Natural killer cell (primary cell): Measurements from ENCODE around the gene SND1. TPM values are rescaled to one million over a fixed set of nuclear protein-coding genes. Genes with fewer than 3 reads are reported as not detected.

Experiments used
- ATAC-seq, 3 donors: fragments of 150-1000 bp in 2 of 3; fragments of 200-7000 bp in 1 of 3; cut with Tn5 transposase; 1 replicate in 1 of 3; 2 replicates in 2 of 3; pipeline ENCODE4 v1.10.0; 2021; ENCODE audit warnings: mild to moderate bottlenecking in 2 of 3, moderate library complexity in 2 of 3
- DNase-seq, 2 donors: peaks; one replicate each; pipeline versions ENCODE4 v3.0.0 to v3.0.0-alpha.2; 2013 to 2021; ENCODE audit warnings: mixed read lengths in 1 of 2
- H3K27ac ChIP-seq: one replicate; pipeline ENCODE4 v1.5.1; 2013; ENCODE audit warnings: mild to moderate bottlenecking, low read length
- H3K27me3 ChIP-seq: one replicate; pipeline ENCODE4 v1.6.1; 2013; ENCODE audit warnings: low read length; ENCODE audit not compliant: control insufficient read depth, insufficient read depth
- H3K36me3 ChIP-seq: one replicate; pipeline ENCODE4 v1.6.1; 2013; ENCODE audit warnings: low read length; ENCODE audit not compliant: control insufficient read depth, insufficient read depth
- H3K4me1 ChIP-seq: one replicate; pipeline ENCODE4 v1.6.1; 2013; ENCODE audit warnings: low read length; ENCODE audit not compliant: control insufficient read depth, insufficient read depth
- H3K4me3 ChIP-seq: one replicate; pipeline ENCODE4 v1.5.1; 2013; ENCODE audit warnings: low read length
- H3K9me3 ChIP-seq: one replicate; pipeline ENCODE4 v1.6.1; 2013; ENCODE audit warnings: low read length; ENCODE audit not compliant: control insufficient read depth, insufficient read depth
- H3K27ac Mint-ChIP-seq, 2 donors: one replicate each; pipeline ENCODE4 v1.8.0; 2022; ENCODE audit warnings: mild to moderate bottlenecking in 2 of 2, mixed read lengths in 2 of 2, moderate library complexity in 1 of 2
- H3K27me3 Mint-ChIP-seq, 2 donors: one replicate each; pipeline ENCODE4 v1.8.0; 2022; ENCODE audit warnings: low read depth in 2 of 2, mixed read lengths in 2 of 2
- H3K36me3 Mint-ChIP-seq: one replicate; pipeline ENCODE4 v1.8.0; 2022; ENCODE audit warnings: mixed read lengths
- H3K4me1 Mint-ChIP-seq, 2 donors: one replicate each; pipeline ENCODE4 v1.8.0; 2022; ENCODE audit warnings: mixed read lengths in 2 of 2
- H3K4me3 Mint-ChIP-seq: one replicate; pipeline ENCODE4 v1.8.0; 2022; ENCODE audit warnings: mild to moderate bottlenecking, moderate library complexity, mixed read lengths
- H3K9me3 Mint-ChIP-seq, 2 donors: one replicate each; pipeline ENCODE4 v1.8.0; 2022; ENCODE audit warnings: mixed read lengths in 2 of 2
- CTCF ChIP-seq: fragments of 200-600 bp; IDR thresholded peaks from one replicate; pipeline ENCODE4 v1.8.0; 2022; ENCODE audit warnings: antibody characterized with exemption
- WGBS: methylation state at CpG from one replicate; pipeline ENCODE4 v1.1.7; 2013; ENCODE audit warnings: missing lambda C conversion rate; ENCODE audit not compliant: insufficient coverage; 5-methylcytosine and 5-hydroxymethylcytosine counted together
- intact Hi-C: fragments of 100-400 bp; cut with micrococcal nuclease; formaldehyde crosslinking; loops from one replicate; pipeline ENCODE4 v1.14.2; 2022
- total RNA-seq, 4 donors: library from RNA; stranded (reverse); fragments of 120-200 nt in 1 of 4; gene quantifications; one replicate each; pipeline versions ENCODE4 v1.2.3 to v1.2.4, GENCODE V29; 2013 to 2022

Gene SND1
- total RNA-seq, 3 donors from 2014 or later (not counting 1 experiment from before 2014, with no cell fraction given), result 149 to 188 (median 149) TPM

GRCh38 chr7:127903892-127904669 lies 252.1 kb downstream of the SND1 start:
- H3K27ac Mint-ChIP-seq, result no peak overlapping the region
- intact Hi-C loops, result no loop called here
- H3K4me1 Mint-ChIP-seq, result peaks cover 69 to 76% of the 10 kb centered on the region in 2 donors

GRCh38 chr7:127904670-127904985 lies 252.6 kb downstream of the SND1 start:
- Histone ChIP-seq H3K27ac (no peak overlapping the region), H3K4me3 (no peak overlapping the region), H3K27me3 (no peaks in the 10 kb centered on the region), H3K4me1 (peaks cover 27% of the 10 kb centered on the region), H3K9me3 (no peaks in the 10 kb centered on the region), H3K36me3 (no peaks in the 10 kb centered on the region)
- Mint-ChIP-seq H3K27me3 (no peaks in the 10 kb centered on the region), H3K36me3 (no peaks in the 10 kb centered on the region), H3K27ac (no peak overlapping the region), H3K9me3 (no peaks in the 10 kb centered on the region), H3K4me3 (no peak overlapping the region), H3K4me1 (peaks cover 67 to 71% of the 10 kb centered on the region in 2 donors)
- WGBS, result 91% methylated on average over 5 of the region's 6 CpGs
- no peak for TF ChIP-seq CTCF
- intact Hi-C loops, result no loop called here
- no peak for ATAC-seq
- no peak for DNase-seq

More at GRCh38 chr7:127903892-127904669, 252.1 kb downstream of the SND1 start:
- ATAC-seq (no peak), DNase-seq (no peak)
- H3K4me3 Mint-ChIP-seq, result no peak overlapping the region
- WGBS, result 90% methylated on average over 4 of the region's 4 CpGs
- Histone ChIP-seq H3K36me3 (no peaks in the 10 kb centered on the region), H3K4me3 (no peak overlapping the region), H3K9me3 (no peaks in the 10 kb centered on the region), H3K27me3 (no peaks in the 10 kb centered on the region), H3K4me1 (peaks cover 27% of the 10 kb centered on the region), H3K27ac (no peak overlapping the region)
- H3K27me3 Mint-ChIP-seq, result no peaks in the 10 kb centered on the region
- no peaks in the 10 kb centered on the region for H3K9me3 Mint-ChIP-seq
- TF ChIP-seq CTCF, result no peak
- H3K36me3 Mint-ChIP-seq, result no peaks in the 10 kb centered on the region

- Mint-ChIP-seq H3K36me3 (no peaks in the 10 kb centered on the region), H3K27ac (peak overlapping the region; percentile 10 to 59), H3K4me1 (peaks cover 66 to 67% of the 10 kb centered on the region in 2 donors), H3K9me3 (no peaks in the 10 kb centered on the region), H3K27me3 (no peaks in the 10 kb centered on the region), H3K4me3 (peak overlapping the region; percentile 10)
- Histone ChIP-seq H3K27me3 (no peaks in the 10 kb centered on the region), H3K4me1 (peaks cover 27% of the 10 kb centered on the region), H3K27ac (no peak overlapping the region), H3K9me3 (no peaks in the 10 kb centered on the region), H3K36me3 (no peaks in the 10 kb centered on the region), H3K4me3 (no peak overlapping the region)
- intact Hi-C loops, result no loop called here
- no peak for TF ChIP-seq CTCF
- DNase-seq (no peak), ATAC-seq (no peak)
These were observed 253.0 kb downstream of the SND1 start for GRCh38 chr7:127905021-127905420.
